GM18951 (cell line): ENCODE measurements around the gene HSD17B14.
"Not testable (repeated sequence)": the region's sequence is repeated elsewhere in the genome, so short reads cannot be mapped to it uniquely, and the experiment has no call there.

Source experiments
- POLR2A ChIP-seq: IDR thresholded peaks from 4 replicates; pipeline ENCODE4 v1.6.1; 2011; ENCODE audit warnings: mild to moderate bottlenecking; ENCODE audit not compliant: insufficient read length, insufficient read depth; ENCODE audit errors: extremely low read depth
- in situ Hi-C: fragments of 300-500 bp; cut with MboI; formaldehyde crosslinking; loops from one replicate; pipeline ENCODE4 v1.12.0; 2022; ENCODE audit warnings: low sequenced_read_pairs, mixed read lengths, inconsistent platforms; ENCODE audit not compliant: unreplicated experiment

The HSD17B14 gene

DNA sequence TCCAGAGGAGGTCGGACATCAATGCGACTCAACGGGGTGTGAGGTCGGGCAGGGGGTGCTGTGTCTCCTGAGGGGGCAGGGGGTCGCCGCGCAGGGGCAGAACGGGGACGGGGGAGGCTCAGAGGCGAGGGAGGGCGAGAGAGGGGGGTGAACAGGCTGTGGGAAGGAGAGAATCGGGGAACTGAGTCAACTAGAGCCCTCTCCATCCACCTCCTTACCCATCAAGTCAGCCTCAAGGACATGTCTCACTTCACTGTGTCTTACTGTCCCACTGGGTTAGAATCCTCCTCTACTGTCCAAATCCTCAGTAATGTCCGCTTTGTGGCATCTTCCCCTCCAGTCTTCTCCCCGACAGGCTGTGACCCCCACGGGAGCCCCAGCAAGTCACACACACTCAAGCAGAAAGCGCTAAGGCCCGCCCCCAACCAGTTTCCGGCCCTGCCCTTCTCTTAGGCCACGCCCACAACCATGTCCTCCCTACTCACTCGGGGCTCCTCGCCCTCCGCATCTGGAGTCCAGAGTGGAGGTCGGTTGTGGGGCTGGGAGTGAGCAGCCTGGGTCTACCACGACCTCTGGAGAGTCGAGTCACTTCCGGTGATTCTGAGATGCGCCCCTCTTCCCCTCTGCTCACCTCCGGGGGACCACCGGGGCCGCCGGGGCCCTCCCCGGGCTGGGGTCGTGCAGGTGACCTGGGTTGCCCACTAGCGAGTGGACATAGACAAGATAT, 22.9 kb upstream of the HSD17B14 start:
- in situ Hi-C loops: no loop called here
- TF ChIP-seq POLR2A: peak; percentile 54

- no peak for TF ChIP-seq POLR2A
- in situ Hi-C loops: no loop called here
These were observed 20.6 kb upstream of the HSD17B14 start for GRCh38 chr19:48856921-48857320.

DNA sequence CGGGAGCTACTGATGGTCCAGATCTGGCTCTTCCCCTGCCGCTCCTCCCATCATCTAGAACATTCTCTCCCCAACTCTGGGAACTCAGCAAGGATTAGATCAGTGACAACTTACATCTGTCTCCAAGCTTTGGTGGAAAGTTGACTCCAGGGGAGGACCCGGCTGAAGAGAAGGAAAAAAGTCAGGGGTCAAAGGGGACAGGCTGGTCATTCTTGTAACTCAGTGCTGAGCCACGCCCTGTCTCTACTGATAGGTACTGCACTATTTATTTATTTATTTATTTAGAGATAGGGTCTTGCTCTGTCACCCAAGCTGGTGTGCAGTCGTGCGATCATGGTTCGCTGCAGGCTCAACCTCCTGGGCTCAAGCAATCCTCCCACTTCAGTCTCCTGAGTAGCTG, 17.8 kb upstream of the HSD17B14 start:
- in situ Hi-C loops: no loop called here
- TF ChIP-seq POLR2A: no peak

DNA sequence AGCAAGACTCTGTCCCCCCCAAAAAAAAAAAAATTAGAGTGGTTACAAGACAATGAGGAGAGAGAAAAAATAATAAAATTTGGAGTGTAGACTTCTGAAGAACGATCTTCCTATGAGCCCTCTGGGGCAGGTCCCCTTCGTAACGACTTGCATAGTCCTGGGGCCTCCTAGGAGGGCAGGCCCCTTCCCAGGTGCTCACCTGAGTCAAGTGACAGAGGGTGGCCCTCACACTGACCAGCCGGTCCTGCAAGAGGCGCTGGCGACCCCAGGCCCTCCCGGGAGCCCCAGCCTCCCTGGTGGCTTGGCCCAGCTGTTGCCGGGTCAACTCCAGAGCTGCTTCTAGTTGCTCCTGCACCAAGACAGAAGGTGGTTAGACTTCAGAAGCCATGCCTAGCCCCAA, 17.2 kb upstream of the HSD17B14 start:
- no peak for TF ChIP-seq POLR2A
- in situ Hi-C loops: no loop called here

GRCh38 chr19:48852292-48852691, 16.0 kb upstream of the HSD17B14 start:
- in situ Hi-C loops: no loop called here
- no peak for TF ChIP-seq POLR2A

GRCh38 chr19:48846659-48847058, 10.4 kb upstream of the HSD17B14 start:
- in situ Hi-C loops: not testable (repeated sequence)

GRCh38 chr19:48845384-48845783, 9.1 kb upstream of the HSD17B14 start:
- no peak for TF ChIP-seq POLR2A
- in situ Hi-C loops: no loop called here

- in situ Hi-C loops: no loop called here
- TF ChIP-seq POLR2A: no peak
These were observed 8.2 kb upstream of the HSD17B14 start for GRCh38 chr19:48844472-48844871.

- in situ Hi-C loops: no loop called here
These were observed 6.5 kb upstream of the HSD17B14 start for GRCh38 chr19:48842789-48843162.

DNA sequence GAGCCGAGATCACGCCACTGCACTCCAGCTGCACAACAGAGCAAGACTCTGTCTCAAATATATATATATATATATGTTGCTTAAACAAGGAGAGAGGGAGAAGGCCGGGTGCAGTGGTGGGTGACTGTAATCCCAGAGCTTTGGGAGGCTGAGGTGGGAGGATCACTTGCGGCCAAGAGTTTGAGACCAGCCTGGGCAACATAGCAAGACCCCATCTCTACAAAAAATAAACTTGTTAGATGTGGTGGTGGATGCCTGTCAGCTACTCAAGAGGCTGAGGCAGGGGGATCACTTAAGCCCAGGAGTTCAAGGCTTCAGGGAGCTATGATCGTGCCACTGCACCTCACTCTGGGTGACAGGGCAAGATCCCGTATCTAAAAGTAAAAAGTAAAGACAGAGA, 5.3 kb upstream of the HSD17B14 start:
- in situ Hi-C loops: no loop called here
- no peak for TF ChIP-seq POLR2A

More at GRCh38 chr19:48842789-48843162, 6.5 kb upstream of the HSD17B14 start:
- no peak for TF ChIP-seq POLR2A

DNA sequence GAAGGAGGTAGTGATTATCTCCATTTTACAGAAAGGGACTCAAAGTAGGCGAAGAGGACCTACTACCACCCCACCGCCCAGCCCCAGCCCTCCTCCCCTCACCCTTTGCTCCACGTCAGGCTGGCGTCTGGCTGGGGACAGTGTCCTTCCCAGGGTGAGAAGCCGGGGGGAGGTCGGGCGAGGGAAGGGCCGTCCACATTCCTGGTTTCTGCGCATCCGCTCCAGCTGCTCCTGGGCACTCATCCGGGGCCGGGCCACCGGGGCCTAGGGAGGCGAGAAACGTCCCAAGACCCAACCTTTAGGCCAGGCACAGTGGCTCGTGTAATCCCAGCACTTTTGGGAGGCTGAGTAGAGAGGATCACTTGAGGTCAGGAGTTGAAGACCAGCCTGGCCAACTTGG, 4.8 kb upstream of the HSD17B14 start:
- in situ Hi-C loops: no loop called here
- no peak for TF ChIP-seq POLR2A

DNA sequence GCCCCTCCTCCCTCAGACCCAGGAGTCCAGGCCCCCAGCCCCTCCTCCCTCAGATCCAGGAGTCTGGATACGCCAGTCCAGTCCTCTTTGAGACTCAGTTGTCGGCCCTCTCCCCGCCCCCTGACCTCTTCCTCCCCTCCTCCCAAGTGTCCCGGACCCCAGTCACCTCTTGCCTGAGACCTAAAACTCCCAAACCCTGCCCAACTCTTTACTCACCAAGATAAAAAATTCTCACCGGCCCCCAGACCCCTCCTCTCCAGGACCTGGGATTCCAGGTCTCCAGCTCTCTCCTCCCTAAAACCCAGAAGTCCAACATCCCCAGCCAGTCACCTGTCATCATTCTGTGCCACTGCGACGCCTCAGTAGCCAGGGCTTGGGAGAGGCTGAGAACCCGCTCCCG, 1.4 kb upstream of the HSD17B14 start:
- in situ Hi-C loops: loop anchor here (5.0 kb wide), 1 partner anchor 45 kb away; no protein-coding TSS in a partner anchor
- TF ChIP-seq POLR2A: no peak

DNA sequence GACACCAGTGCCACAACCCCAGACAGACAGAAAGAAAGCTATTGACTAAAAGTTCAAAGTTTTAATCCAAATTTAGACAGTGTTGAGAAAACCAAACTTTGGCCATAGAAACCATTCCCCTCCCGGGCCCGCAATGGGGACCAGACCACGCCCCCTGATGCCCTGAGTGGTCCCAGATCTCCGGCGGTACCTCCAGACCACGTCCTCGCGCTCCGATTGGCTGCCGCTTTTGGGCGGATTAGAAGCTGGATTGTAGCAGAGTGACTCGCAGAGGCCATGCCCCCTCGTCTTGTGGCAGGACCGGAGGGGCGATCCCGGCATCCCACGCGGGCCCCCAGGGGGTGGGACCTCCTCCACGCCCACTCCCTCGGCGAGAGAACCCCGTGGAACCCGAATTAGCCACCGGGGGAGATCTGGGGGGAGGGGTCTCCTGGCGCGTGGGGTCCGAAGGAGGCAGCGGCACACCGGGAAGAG, 797 bp upstream of the HSD17B14 start:
- TF ChIP-seq POLR2A: peak; percentile 51
- in situ Hi-C loops: loop anchor here (5.0 kb wide), 1 partner anchor 45 kb away; no protein-coding TSS in a partner anchor

- TF ChIP-seq POLR2A: peak; percentile 17
- in situ Hi-C loops: loop anchor here (5.0 kb wide), 1 partner anchor 43 kb away; no protein-coding TSS in a partner anchor
These were observed 580 bp downstream of the HSD17B14 start for GRCh38 chr19:48835734-48836088.

DNA sequence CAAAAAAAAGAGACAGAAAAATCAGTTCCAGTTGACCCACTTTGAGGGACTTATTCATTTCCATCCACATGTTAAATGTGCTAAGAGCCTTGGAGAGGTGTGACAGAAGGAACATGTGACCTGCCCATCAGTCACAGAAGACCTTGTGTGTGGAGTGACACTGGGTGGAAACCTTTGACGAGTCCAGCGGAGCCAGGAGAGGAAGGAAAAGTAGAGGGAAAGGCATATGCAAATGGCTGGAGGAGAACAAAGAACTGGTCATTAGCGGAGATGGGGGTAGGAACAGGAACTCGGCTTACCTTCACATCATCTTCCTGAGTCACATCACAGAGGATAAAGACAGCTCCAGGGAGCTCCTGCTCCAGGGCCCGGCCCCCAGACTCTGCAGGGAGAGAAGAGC, 2.3 kb downstream of the HSD17B14 start:
- no peak for TF ChIP-seq POLR2A
- in situ Hi-C loops: no loop called here

DNA sequence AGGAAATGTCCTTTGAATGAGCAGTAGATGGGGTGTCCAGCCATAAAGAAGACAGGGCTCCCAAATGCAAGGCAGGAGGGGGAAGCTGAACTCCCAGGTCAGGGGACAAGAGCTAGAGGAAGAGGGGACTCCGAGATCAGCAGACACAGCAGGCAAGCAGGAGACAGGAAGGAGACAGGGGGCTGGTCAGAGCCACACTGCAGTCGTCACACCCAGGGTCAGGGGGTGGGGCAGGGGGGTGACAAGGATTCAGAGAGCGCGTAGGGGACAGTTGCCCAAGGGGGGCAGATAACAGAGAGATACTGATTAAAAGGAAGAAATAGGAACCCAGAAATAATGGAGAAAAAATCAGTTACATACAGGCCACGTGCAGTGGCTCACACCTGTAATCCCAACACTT, 3.2 kb downstream of the HSD17B14 start:
- in situ Hi-C loops: no loop called here
- TF ChIP-seq POLR2A: no peak
